H9 (cell line): ENCODE results near the gene PLA2G4D. TPM values are rescaled to one million over a fixed set of nuclear protein-coding genes. Genes with fewer than 3 reads are reported as not detected.
A peak's percentile ranks its signal among the peaks of the same experiment; 100 is the strongest.

Source experiments
- DNase-seq: peaks from one replicate; pipeline ENCODE4 v3.0.0-alpha.2; 2017
- H2AFZ ChIP-seq: one replicate; pipeline ENCODE4 v1.6.1; 2013; ENCODE audit warnings: mild to moderate bottlenecking, low read length, control low read depth, moderate library complexity
- H2AK5ac ChIP-seq: 2 replicates; pipeline ENCODE4 v1.6.1; 2013; ENCODE audit warnings: low read length, control low read depth, mixed read lengths; ENCODE audit not compliant: insufficient read length
- H2BK120ac ChIP-seq: one replicate; pipeline ENCODE4 v1.6.1; 2013; ENCODE audit warnings: low read depth, mild to moderate bottlenecking, low read length, control low read depth, inconsistent platforms; ENCODE audit not compliant: poor library complexity, severe bottlenecking
- H2BK12ac ChIP-seq: 2 replicates; pipeline ENCODE4 v1.6.1; 2013; ENCODE audit warnings: low read length, control low read depth, mixed read lengths, low read depth; ENCODE audit not compliant: insufficient read length
- H2BK15ac ChIP-seq: 2 replicates; pipeline ENCODE4 v1.6.1; 2013; ENCODE audit warnings: low read depth, low read length, control low read depth
- H2BK20ac ChIP-seq: one replicate; pipeline ENCODE4 v1.6.1; 2013; ENCODE audit warnings: low read depth, mild to moderate bottlenecking, low read length, control low read depth, inconsistent platforms; ENCODE audit not compliant: poor library complexity, severe bottlenecking
- H2BK5ac ChIP-seq: 2 replicates; pipeline ENCODE4 v1.6.1; 2013; ENCODE audit warnings: low read length, control low read depth, mixed read lengths; ENCODE audit not compliant: insufficient read length
- H3K14ac ChIP-seq: 2 replicates; pipeline ENCODE4 v1.6.1; 2013; ENCODE audit warnings: low read length, control low read depth; ENCODE audit not compliant: insufficient read depth
- H3K18ac ChIP-seq: 2 replicates; pipeline ENCODE4 v1.6.1; 2013; ENCODE audit warnings: low read depth, mild to moderate bottlenecking, mixed read lengths, low read length, control low read depth; ENCODE audit not compliant: insufficient read length
- H3K23ac ChIP-seq: 2 replicates; pipeline ENCODE4 v1.6.1; 2013; ENCODE audit warnings: low read length, control low read depth, mixed read lengths, low read depth; ENCODE audit not compliant: insufficient read length
- H3K23me2 ChIP-seq: 2 replicates; pipeline ENCODE4 v1.6.1; 2013; ENCODE audit warnings: low read depth, mild to moderate bottlenecking, mixed read lengths, low read length, control low read depth; ENCODE audit not compliant: insufficient read length, poor library complexity, severe bottlenecking
- H3K27ac ChIP-seq: 2 replicates; pipeline ENCODE4 v1.5.1; 2013; ENCODE audit warnings: low read length, control low read depth, mixed read lengths, low read depth; ENCODE audit not compliant: insufficient read length
- H3K27me3 ChIP-seq: 2 replicates; pipeline ENCODE4 v1.6.1; 2013; ENCODE audit warnings: low read length, control low read depth, inconsistent platforms; ENCODE audit not compliant: insufficient read depth
- H3K4ac ChIP-seq: 2 replicates; pipeline ENCODE4 v1.6.1; 2013; ENCODE audit warnings: low read depth, mild to moderate bottlenecking, control low read depth, inconsistent platforms, low read length, moderate library complexity
- H3K4me1 ChIP-seq: 2 replicates; pipeline ENCODE4 v1.6.1; 2013; ENCODE audit warnings: low read length, control low read depth, inconsistent platforms; ENCODE audit not compliant: insufficient read depth
- H3K4me2 ChIP-seq: 2 replicates; pipeline ENCODE4 v1.6.1; 2013; ENCODE audit warnings: low read length, control low read depth, mixed read lengths; ENCODE audit not compliant: insufficient read length, insufficient read depth
- H3K56ac ChIP-seq: 2 replicates; pipeline ENCODE4 v1.6.1; 2013; ENCODE audit warnings: low read depth, mild to moderate bottlenecking, mixed read lengths, low read length, control low read depth; ENCODE audit not compliant: insufficient read length
- H3K79me1 ChIP-seq: 2 replicates; pipeline ENCODE4 v1.6.1; 2013; ENCODE audit warnings: low read depth, mild to moderate bottlenecking, moderate library complexity, low read length, control low read depth, inconsistent platforms; ENCODE audit not compliant: insufficient read depth, poor library complexity, severe bottlenecking
- H3K79me2 ChIP-seq: 2 replicates; pipeline ENCODE4 v1.6.1; 2013; ENCODE audit warnings: low read length, control low read depth, inconsistent platforms; ENCODE audit not compliant: insufficient read depth
- H3K9ac ChIP-seq: 2 replicates; pipeline ENCODE4 v1.6.1; 2013; ENCODE audit warnings: low read length, control low read depth, mixed read lengths; ENCODE audit not compliant: insufficient read length; ENCODE audit errors: extremely low read depth
- H3K9me3 ChIP-seq: one replicate; pipeline ENCODE4 v1.6.1; 2013; ENCODE audit warnings: low read depth, low read length, inconsistent platforms; ENCODE audit not compliant: control insufficient read depth
- H3T11ph ChIP-seq: one replicate; pipeline ENCODE4 v1.6.1; 2013; ENCODE audit warnings: mild to moderate bottlenecking, low read length, control low read depth, inconsistent platforms
- H4K20me1 ChIP-seq: one replicate; pipeline ENCODE4 v1.6.1; 2013; ENCODE audit not compliant: control insufficient read depth, insufficient read length, insufficient read depth
- H4K5ac ChIP-seq: 2 replicates; pipeline ENCODE4 v1.6.1; 2013; ENCODE audit warnings: low read depth, mild to moderate bottlenecking, mixed read lengths, low read length, control low read depth; ENCODE audit not compliant: insufficient read length
- H4K8ac ChIP-seq: replicated peaks from 2 replicates; pipeline ENCODE4 v1.6.1; 2013; ENCODE audit warnings: low read length, control low read depth, mixed read lengths, low read depth; ENCODE audit not compliant: insufficient read length
- H4K91ac ChIP-seq: 2 replicates; pipeline ENCODE4 v1.6.1; 2013; ENCODE audit warnings: low read depth, mild to moderate bottlenecking, moderate library complexity, mixed read lengths, low read length, control low read depth; ENCODE audit not compliant: insufficient read length
- H3K27ac Mint-ChIP-seq, 3 experiments: 2 replicates in 2 of 3; 3 replicates in 1 of 3; pipeline ENCODE4 v1.8.0; 2020 to 2021; ENCODE audit warnings: mixed read lengths in 3 of 3, mild to moderate bottlenecking in 1 of 3, moderate library complexity in 1 of 3
- H3K27me3 Mint-ChIP-seq: 2 replicates; pipeline ENCODE4 v1.8.0; 2021; ENCODE audit warnings: low read depth, mild to moderate bottlenecking, moderate library complexity, mixed read lengths
- H3K36me3 Mint-ChIP-seq, 3 experiments: 2 replicates in 2 of 3; 3 replicates in 1 of 3; pipeline ENCODE4 v1.8.0; 2020 to 2021; ENCODE audit warnings: low read depth in 3 of 3, mixed read lengths in 3 of 3; ENCODE audit not compliant: insufficient read depth in 1 of 3
- H3K4me1 Mint-ChIP-seq, 2 experiments: 2 replicates each; pipeline ENCODE4 v1.8.0; 2020; ENCODE audit warnings: mixed read lengths in 2 of 2
- H3K4me3 Mint-ChIP-seq, 2 experiments: 2 replicates in 1 of 2; 3 replicates in 1 of 2; pipeline ENCODE4 v1.8.0; 2020 to 2021; ENCODE audit warnings: mild to moderate bottlenecking in 2 of 2, mixed read lengths in 2 of 2, moderate library complexity in 1 of 2
- H3K9me3 Mint-ChIP-seq, 2 experiments: 2 replicates in 1 of 2; 3 replicates in 1 of 2; pipeline ENCODE4 v1.8.0; 2020; ENCODE audit warnings: mild to moderate bottlenecking in 2 of 2, mixed read lengths in 2 of 2, moderate library complexity in 1 of 2
- WGBS: extraction: QIAGEN DNeasy Blood & Tissue Kit; methylation state at CpG from one replicate; pipeline ENCODE4 v1.1.7; 2013; ENCODE audit warnings: missing lambda C conversion rate, low lambda C conversion rate, mixed read lengths; ENCODE audit not compliant: insufficient read length; ENCODE audit errors: extremely low coverage; 5-methylcytosine and 5-hydroxymethylcytosine counted together
- total RNA-seq: library from RNA; stranded (reverse); gene quantifications from 2 replicates; pipeline ENCODE4 v1.2.1, GENCODE V29; 2021
- TF ChIP-seq, protein P1 (sequence below): fragments of 200-600 bp; sonication (generic); conservative IDR thresholded peaks from 3 replicates; pipeline ENCODE4 v1.8.0; 2021; ENCODE audit warnings: antibody characterized with exemption, mild to moderate bottlenecking

PLA2G4D gene
- total RNA-seq, 1 experiment from 2014 or later: 0.33 TPM

DNA sequence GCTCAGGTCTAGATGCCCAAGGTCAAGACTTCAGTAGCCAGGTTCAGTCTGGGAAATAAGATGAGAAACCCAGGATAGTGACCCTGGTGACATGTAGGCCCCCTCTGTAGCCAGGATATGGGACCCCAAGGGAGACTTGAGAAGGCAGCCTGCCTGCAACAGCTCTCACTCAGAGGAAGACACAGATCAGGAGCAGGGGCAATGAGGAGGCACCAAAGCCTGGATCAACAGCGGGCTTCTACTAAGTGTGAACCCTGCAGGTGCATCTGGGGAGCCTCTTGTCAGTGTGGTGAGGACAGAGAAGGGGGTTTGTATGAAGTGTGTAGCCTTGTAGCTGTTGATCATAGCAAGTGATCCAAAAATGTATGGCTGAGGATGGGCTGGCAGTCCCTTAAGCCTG is 36.6 kb upstream of the PLA2G4D start:
- no peak overlapping the region for H2BK12ac ChIP-seq
- TF ChIP-seq, protein P1, sequence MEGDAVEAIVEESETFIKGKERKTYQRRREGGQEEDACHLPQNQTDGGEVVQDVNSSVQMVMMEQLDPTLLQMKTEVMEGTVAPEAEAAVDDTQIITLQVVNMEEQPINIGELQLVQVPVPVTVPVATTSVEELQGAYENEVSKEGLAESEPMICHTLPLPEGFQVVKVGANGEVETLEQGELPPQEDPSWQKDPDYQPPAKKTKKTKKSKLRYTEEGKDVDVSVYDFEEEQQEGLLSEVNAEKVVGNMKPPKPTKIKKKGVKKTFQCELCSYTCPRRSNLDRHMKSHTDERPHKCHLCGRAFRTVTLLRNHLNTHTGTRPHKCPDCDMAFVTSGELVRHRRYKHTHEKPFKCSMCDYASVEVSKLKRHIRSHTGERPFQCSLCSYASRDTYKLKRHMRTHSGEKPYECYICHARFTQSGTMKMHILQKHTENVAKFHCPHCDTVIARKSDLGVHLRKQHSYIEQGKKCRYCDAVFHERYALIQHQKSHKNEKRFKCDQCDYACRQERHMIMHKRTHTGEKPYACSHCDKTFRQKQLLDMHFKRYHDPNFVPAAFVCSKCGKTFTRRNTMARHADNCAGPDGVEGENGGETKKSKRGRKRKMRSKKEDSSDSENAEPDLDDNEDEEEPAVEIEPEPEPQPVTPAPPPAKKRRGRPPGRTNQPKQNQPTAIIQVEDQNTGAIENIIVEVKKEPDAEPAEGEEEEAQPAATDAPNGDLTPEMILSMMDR: no peak
- H3K56ac ChIP-seq: no peak overlapping the region
- Mint-ChIP-seq H3K4me3 (no peak overlapping the region), H3K9me3 (no peaks in the 10 kb centered on the region), H3K36me3 (no peaks in the 10 kb centered on the region), H3K4me1 (peaks cover 7 to 14% of the 10 kb centered on the region in 2 experiments), H3K27ac (0 out of 7 replicates have a peak overlapping the region, but pooled peaks of 1 of the 3 experiments have one; percentile 10), H3K27me3 (no peaks in the 10 kb centered on the region)
- no peak overlapping the region for H2BK5ac ChIP-seq
- H4K8ac ChIP-seq: no peak overlapping the region
- no peaks in the 10 kb centered on the region for H4K20me1 ChIP-seq
- no peaks in the 10 kb centered on the region for H3K79me1 ChIP-seq
- no peak overlapping the region for H2BK120ac ChIP-seq
- no peaks in the 10 kb centered on the region for H3K23me2 ChIP-seq
- no peak overlapping the region for H3K27ac ChIP-seq
- no peak overlapping the region for H3T11ph ChIP-seq
- H2BK15ac ChIP-seq: no peak overlapping the region
- no peak overlapping the region for H3K18ac ChIP-seq
- no peak overlapping the region for H2BK20ac ChIP-seq
- H3K27me3 ChIP-seq: no peaks in the 10 kb centered on the region
- H4K91ac ChIP-seq: no peak overlapping the region
- H3K14ac ChIP-seq: no peak overlapping the region
- no peaks in the 10 kb centered on the region for H3K4me1 ChIP-seq
- H2AK5ac ChIP-seq: no peak overlapping the region
- no peak overlapping the region for H3K23ac ChIP-seq
- no peak overlapping the region for H3K4me2 ChIP-seq
- no peak for DNase-seq
- H2AFZ ChIP-seq: no peak overlapping the region
- no peak overlapping the region for H4K5ac ChIP-seq
- no CpG with 5 or more reads among the region's 1 CpG for WGBS
- no peaks in the 10 kb centered on the region for H3K9me3 ChIP-seq
- H3K9ac ChIP-seq: no peak overlapping the region
- H3K4ac ChIP-seq: no peak overlapping the region
- no peaks in the 10 kb centered on the region for H3K79me2 ChIP-seq
